OCI-LY3 (cell line): Measurements from ENCODE around the gene FNDC10.
"Not testable (repeated sequence)": the region's sequence is repeated elsewhere in the genome, so short reads cannot be mapped to it uniquely, and the experiment has no call there.

Experiments used
- H2AFZ ChIP-seq: fragments of 200-600, 300-600 bp; shearing (Covaris generic); 2 replicates; pipeline ENCODE4 v1.6.0; 2014; ENCODE audit warnings: antibody characterized with exemption, low read depth, low read length
- H3K27ac ChIP-seq: fragments of 200-600, 300-600 bp; sonication (generic); 2 replicates; pipeline ENCODE4 v1.5.1; 2014; ENCODE audit warnings: mild to moderate bottlenecking, low read length, moderate library complexity, mixed read lengths
- H3K27me3 ChIP-seq: fragments of 200-600, 300-600 bp; sonication (generic); 2 replicates; pipeline ENCODE4 v1.6.1; 2014; ENCODE audit warnings: low read depth, low read length, mixed read lengths
- H3K36me3 ChIP-seq: fragments of 200-600, 300-600 bp; sonication (generic); replicated peaks from 2 replicates; pipeline ENCODE3; 2014; ENCODE audit warnings: low read depth, low read length, mixed read lengths
- H3K4me1 ChIP-seq: fragments of 300-600, 200-600 bp; sonication (generic); 2 replicates; pipeline ENCODE4 v1.6.1; 2014; ENCODE audit warnings: low read length, mixed read lengths
- H3K4me2 ChIP-seq: fragments of 200-600, 300-600 bp; sonication (generic); 2 replicates; pipeline ENCODE4 v1.6.1; 2014; ENCODE audit warnings: low read length, mixed read lengths
- H3K4me3 ChIP-seq: fragments of 300-600, 200-600 bp; sonication (generic); 2 replicates; pipeline ENCODE4 v1.5.1; 2014; ENCODE audit warnings: antibody characterized with exemption, mild to moderate bottlenecking, low read length, moderate library complexity
- H3K79me2 ChIP-seq: fragments of 300-600, 200-600 bp; shearing (Covaris generic); 2 replicates; pipeline ENCODE4 v1.6.1; 2014; ENCODE audit warnings: mild to moderate bottlenecking, low read length, mixed read lengths
- H3K9ac ChIP-seq: fragments of 300-600, 200-600 bp; shearing (Covaris generic); 2 replicates; pipeline ENCODE4 v1.6.0; 2014; ENCODE audit warnings: mild to moderate bottlenecking, low read length, moderate library complexity
- H3K9me3 ChIP-seq: fragments of 200-600, 300-600 bp; shearing (Covaris generic); 2 replicates; pipeline ENCODE4 v1.6.1; 2014; ENCODE audit warnings: low read length, mixed read lengths; ENCODE audit not compliant: insufficient read depth
- H4K20me1 ChIP-seq: fragments of 200-600, 300-600 bp; sonication (generic); 2 replicates; pipeline ENCODE4 v1.6.1; 2016; ENCODE audit warnings: low read length, mixed read lengths; ENCODE audit not compliant: insufficient read depth
- CTCF ChIP-seq: fragments of 200-600, 300-600 bp; sonication (generic); IDR thresholded peaks from 2 replicates; pipeline ENCODE4 v1.5.1; 2014; ENCODE audit warnings: antibody characterized with exemption, low read length, low read depth
- EZH2phosphoT487 ChIP-seq: fragments of 200-600 bp; shearing (Covaris generic); IDR thresholded peaks from 2 replicates; pipeline ENCODE4 v1.6.1; 2018; ENCODE audit warnings: antibody characterized with exemption, mixed run types, low read depth

Gene FNDC10

DNA sequence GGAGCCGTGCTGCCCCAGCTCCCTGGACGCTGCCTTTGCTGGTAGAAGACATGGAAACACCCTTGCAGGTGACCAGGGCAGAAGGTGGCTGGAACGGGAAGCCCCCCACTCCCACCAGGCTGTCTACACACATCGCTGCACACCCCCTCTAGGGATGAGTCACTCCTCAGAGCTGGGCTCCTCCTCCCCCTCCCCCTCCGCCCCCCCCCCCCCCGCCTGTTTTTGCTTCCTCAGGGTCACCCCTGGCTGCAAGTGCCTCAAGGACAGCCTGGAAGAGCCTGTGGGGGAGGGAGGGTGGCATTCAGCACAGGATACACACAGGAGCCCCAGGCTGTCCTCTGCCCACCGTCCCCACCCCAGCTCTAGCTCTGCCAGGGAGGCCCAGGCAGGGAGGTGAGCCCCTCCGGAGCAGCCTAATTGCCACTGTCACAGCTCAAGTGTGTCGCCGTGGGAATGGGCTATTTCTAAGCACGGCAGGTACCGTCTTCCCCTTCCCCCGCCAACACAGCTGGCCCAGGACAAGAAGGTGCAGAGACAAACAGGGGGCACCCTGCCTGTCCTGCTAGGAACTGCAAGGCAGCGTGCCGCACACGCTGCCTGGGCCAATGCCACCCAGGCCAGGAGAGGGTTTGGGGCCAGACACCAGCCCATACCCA is 2.5 kb downstream of the FNDC10 start:
- no peaks in the 10 kb centered on the region for H3K9me3 ChIP-seq
- H3K27me3 ChIP-seq, result peaks cover 12% of the 10 kb centered on the region; the same call in 1 of the 2 replicates
- peak overlapping the region; percentile 30; the same call in 1 of the 2 replicates for H3K9ac ChIP-seq
- no peaks in the 10 kb centered on the region for H3K36me3 ChIP-seq
- peaks cover 17% of the 10 kb centered on the region for H3K4me1 ChIP-seq
- H3K4me2 ChIP-seq, result peak overlapping the region; percentile 85
- no peaks in the 10 kb centered on the region for H4K20me1 ChIP-seq
- TF ChIP-seq CTCF (peak; percentile 32), EZH2phosphoT487 (no peak)
- no peaks in the 10 kb centered on the region for H3K79me2 ChIP-seq
- H3K27ac ChIP-seq, result no peak overlapping the region
- peak overlapping the region; percentile 66; the same call in 1 of the 2 replicates for H3K4me3 ChIP-seq
- H2AFZ ChIP-seq, result peak overlapping the region; percentile 76; the same call in 1 of the 2 replicates

GRCh38 chr1:1596493-1597274 is 3.3 kb downstream of the FNDC10 start:
- H3K4me1 ChIP-seq, result peaks cover 13% of the 10 kb centered on the region
- H3K27me3 ChIP-seq, result peaks cover 12% of the 10 kb centered on the region; the same call in 1 of the 2 replicates
- H3K36me3 ChIP-seq, result no peaks in the 10 kb centered on the region
- no peaks in the 10 kb centered on the region for H3K79me2 ChIP-seq
- no peak overlapping the region for H3K4me3 ChIP-seq
- no peaks in the 10 kb centered on the region for H3K9me3 ChIP-seq
- no peak overlapping the region for H2AFZ ChIP-seq
- H3K27ac ChIP-seq, result no peak overlapping the region
- TF ChIP-seq EZH2phosphoT487 (no peak), CTCF (no peak)
- H4K20me1 ChIP-seq, result no peaks in the 10 kb centered on the region
- H3K4me2 ChIP-seq, result peak overlapping the region; percentile 26
- no peak overlapping the region for H3K9ac ChIP-seq

- Histone ChIP-seq H3K27me3 (peaks cover 12% of the 10 kb centered on the region; the same call in 1 of the 2 replicates), H3K4me1 (peaks cover 13% of the 10 kb centered on the region)
- not testable (repeated sequence) for H3K9ac ChIP-seq, H3K9me3 ChIP-seq, H3K36me3 ChIP-seq, H2AFZ ChIP-seq, H4K20me1 ChIP-seq, H3K4me2 ChIP-seq, H3K79me2 ChIP-seq, H3K4me3 ChIP-seq, H3K27ac ChIP-seq
Measured at GRCh38 chr1:1595341-1595740, 4.6 kb downstream of the FNDC10 start.

GRCh38 chr1:1594602-1595260 is 5.2 kb downstream of the FNDC10 start:
- H3K4me2 ChIP-seq, result no peak overlapping the region
- no peak overlapping the region for H2AFZ ChIP-seq
- H3K9me3 ChIP-seq, result no peaks in the 10 kb centered on the region
- H3K27ac ChIP-seq, result no peak overlapping the region
- no peak overlapping the region for H3K4me3 ChIP-seq
- H3K27me3 ChIP-seq, result peaks cover 12% of the 10 kb centered on the region; the same call in 1 of the 2 replicates
- peaks cover 13% of the 10 kb centered on the region for H3K4me1 ChIP-seq
- TF ChIP-seq EZH2phosphoT487 (no peak), CTCF (no peak)
- no peak overlapping the region for H3K9ac ChIP-seq
- H3K79me2 ChIP-seq, result no peaks in the 10 kb centered on the region
- H3K36me3 ChIP-seq, result no peaks in the 10 kb centered on the region
- H4K20me1 ChIP-seq, result no peaks in the 10 kb centered on the region
